ENCODE results near the gene COMMD3. TPM values are rescaled to one million over a fixed set of nuclear protein-coding genes. Genes with fewer than 3 reads are reported as not detected.
A peak's percentile ranks its signal among the peaks of the same experiment; 100 is the strongest.

The COMMD3 gene
- polyA plus RNA-seq, 3 donors = 44.9 to 140 (median 138) TPM

DNA sequence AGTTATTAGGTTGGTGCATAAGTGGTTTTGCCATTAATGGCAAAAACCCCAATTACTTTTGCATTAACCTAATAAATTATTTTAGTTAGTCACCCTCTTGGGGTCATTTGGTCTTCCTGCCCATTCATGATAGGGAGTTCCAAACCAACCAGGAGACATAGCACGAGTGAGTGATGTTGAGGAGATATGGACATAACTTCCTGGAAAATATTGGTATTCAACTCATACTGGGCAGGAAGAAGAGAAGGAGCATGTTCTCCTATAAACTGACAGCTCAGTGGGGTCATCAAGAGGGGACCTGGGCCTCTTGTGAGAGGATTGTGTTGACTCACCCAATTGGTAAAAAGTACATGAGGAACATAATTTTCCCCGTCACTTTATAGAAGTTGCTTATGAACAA, 52.8 kb downstream of the COMMD3 start:
- H3K4me1 ChIP-seq (ENCODE audit: control insufficient read depth in 1 of 2, insufficient read depth in 2 of 2, low read length in 2 of 2) = peaks cover 14 to 19% of the 10 kb centered on the region in 2 donors
- no peaks in the 10 kb centered on the region for H4K20me1 ChIP-seq (ENCODE audit: insufficient read depth, low read length)
- no peak overlapping the region for H2AFZ ChIP-seq (ENCODE audit: insufficient read depth, low read depth, low read length, poor library complexity, severe bottlenecking)
- no CpG with 5 or more reads among the region's 2 CpGs for WGBS (ENCODE audit: insufficient coverage)
- Mint-ChIP-seq H3K4me3 (no peak overlapping the region), H3K4me1 (peaks cover 23% of the 10 kb centered on the region), H3K9me3 (peaks cover 0 to 2% (median 0%) of the 10 kb centered on the region in 7 donors), H3K27ac (peak overlapping the region; percentile 54 to 92 (median 89)), H3K36me3 (no peaks in the 10 kb centered on the region), H3K27me3 (ENCODE audit: low read depth in 3 of 3) (peaks cover 0 to 2% (median 0%) of the 10 kb centered on the region in 3 donors)
- no peaks in the 10 kb centered on the region for H3K9me3 ChIP-seq (replicated peaks in 1 of 2; ENCODE audit: control insufficient read depth in 1 of 2, insufficient read depth in 1 of 2, low read length in 2 of 2)
- H3K9ac ChIP-seq (ENCODE audit: insufficient read depth, low read length, poor library complexity, severe bottlenecking) = peak overlapping the region; percentile 2
- intact Hi-C loops (cut with micrococcal nuclease) = no loop called here
- no peaks in the 10 kb centered on the region for H3K27me3 ChIP-seq (ENCODE audit: control insufficient read depth in 2 of 2, insufficient read depth in 2 of 2, low read length in 2 of 2)
- H3K4me2 ChIP-seq (replicated peaks; ENCODE audit: extremely low read depth, low read length, poor library complexity, severe bottlenecking) = no peak overlapping the region
- TF ChIP-seq, protein P1, sequence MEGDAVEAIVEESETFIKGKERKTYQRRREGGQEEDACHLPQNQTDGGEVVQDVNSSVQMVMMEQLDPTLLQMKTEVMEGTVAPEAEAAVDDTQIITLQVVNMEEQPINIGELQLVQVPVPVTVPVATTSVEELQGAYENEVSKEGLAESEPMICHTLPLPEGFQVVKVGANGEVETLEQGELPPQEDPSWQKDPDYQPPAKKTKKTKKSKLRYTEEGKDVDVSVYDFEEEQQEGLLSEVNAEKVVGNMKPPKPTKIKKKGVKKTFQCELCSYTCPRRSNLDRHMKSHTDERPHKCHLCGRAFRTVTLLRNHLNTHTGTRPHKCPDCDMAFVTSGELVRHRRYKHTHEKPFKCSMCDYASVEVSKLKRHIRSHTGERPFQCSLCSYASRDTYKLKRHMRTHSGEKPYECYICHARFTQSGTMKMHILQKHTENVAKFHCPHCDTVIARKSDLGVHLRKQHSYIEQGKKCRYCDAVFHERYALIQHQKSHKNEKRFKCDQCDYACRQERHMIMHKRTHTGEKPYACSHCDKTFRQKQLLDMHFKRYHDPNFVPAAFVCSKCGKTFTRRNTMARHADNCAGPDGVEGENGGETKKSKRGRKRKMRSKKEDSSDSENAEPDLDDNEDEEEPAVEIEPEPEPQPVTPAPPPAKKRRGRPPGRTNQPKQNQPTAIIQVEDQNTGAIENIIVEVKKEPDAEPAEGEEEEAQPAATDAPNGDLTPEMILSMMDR (IDR thresholded peaks at IDR 0.05) = no peak
- H3K4me3 ChIP-seq (replicated peaks in 1 of 3; ENCODE audit: low read depth in 2 of 3, low read length in 3 of 3) = no peak overlapping the region
- peak overlapping the region in 1 of 2 donors; percentile 71 for H3K27ac ChIP-seq (ENCODE audit: low read depth in 1 of 2, low read length in 2 of 2)
- H3K79me2 ChIP-seq (ENCODE audit: insufficient read depth, low read length) = no peaks in the 10 kb centered on the region
- no peaks in the 10 kb centered on the region for H3K36me3 ChIP-seq (replicated peaks in 1 of 2; ENCODE audit: control insufficient read depth in 1 of 2, insufficient read depth in 2 of 2, low read length in 2 of 2)
- DNase-seq = peak; percentile 38 to 73 (median 38)

DNA sequence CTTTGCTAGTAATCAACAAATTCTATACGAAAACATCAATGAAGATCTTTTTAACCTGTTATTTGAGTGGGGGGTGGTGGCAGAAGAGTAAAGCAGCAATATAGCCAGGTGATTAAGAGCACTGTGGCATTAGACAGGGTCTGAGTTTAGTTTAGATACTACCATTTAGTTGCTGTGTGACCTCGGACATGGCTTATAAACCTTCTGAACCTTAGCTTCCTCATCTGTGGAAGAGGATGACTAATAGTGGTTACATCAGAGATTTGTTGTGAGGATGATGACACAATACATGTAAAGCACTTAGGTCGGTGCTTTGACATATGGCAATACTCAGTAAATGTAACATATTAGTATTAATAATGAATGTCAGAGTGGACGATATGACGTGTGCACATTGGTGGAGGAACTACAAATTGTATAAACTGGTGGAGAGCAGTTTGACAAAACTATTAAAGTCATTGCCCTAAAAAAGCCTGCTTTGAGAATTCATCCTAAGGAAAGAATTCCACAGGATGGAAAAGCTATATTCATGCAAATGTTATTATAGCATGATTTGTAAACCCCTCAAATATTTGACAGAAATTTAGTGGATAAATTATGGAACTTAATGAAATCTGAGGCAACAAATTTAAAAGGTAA, 53.4 kb downstream of the COMMD3 start:
- peak; percentile 88 to 97 (median 96) for DNase-seq
- intact Hi-C loops (cut with micrococcal nuclease) = loop anchor here (10.0 kb wide), 1 partner anchor 65 kb away; no protein-coding TSS in a partner anchor
- peaks cover 0 to 2% (median 0%) of the 10 kb centered on the region in 3 donors for H3K27me3 Mint-ChIP-seq (ENCODE audit: low read depth in 3 of 3)
- Histone ChIP-seq H2AFZ (ENCODE audit: insufficient read depth, low read depth, low read length, poor library complexity, severe bottlenecking) (no peak overlapping the region), H3K9me3 (replicated peaks in 1 of 2; ENCODE audit: control insufficient read depth in 1 of 2, insufficient read depth in 1 of 2, low read length in 2 of 2) (no peaks in the 10 kb centered on the region), H3K4me3 (replicated peaks in 1 of 3; ENCODE audit: low read depth in 2 of 3, low read length in 3 of 3) (no peak overlapping the region), H3K4me1 (ENCODE audit: control insufficient read depth in 1 of 2, insufficient read depth in 2 of 2, low read length in 2 of 2) (peaks cover 14 to 19% of the 10 kb centered on the region in 2 donors), H3K36me3 (replicated peaks in 1 of 2; ENCODE audit: control insufficient read depth in 1 of 2, insufficient read depth in 2 of 2, low read length in 2 of 2) (no peaks in the 10 kb centered on the region), H3K9ac (ENCODE audit: insufficient read depth, low read length, poor library complexity, severe bottlenecking) (peak overlapping the region; percentile 2), H4K20me1 (ENCODE audit: insufficient read depth, low read length) (no peaks in the 10 kb centered on the region), H3K79me2 (ENCODE audit: insufficient read depth, low read length) (no peaks in the 10 kb centered on the region), H3K4me2 (replicated peaks; ENCODE audit: extremely low read depth, low read length, poor library complexity, severe bottlenecking) (no peak overlapping the region), H3K27ac (ENCODE audit: low read depth in 1 of 2, low read length in 2 of 2) (peak overlapping the region in 1 of 2 donors; percentile 71), H3K27me3 (ENCODE audit: control insufficient read depth in 2 of 2, insufficient read depth in 2 of 2, low read length in 2 of 2) (no peaks in the 10 kb centered on the region)
- H3K36me3 Mint-ChIP-seq = no peaks in the 10 kb centered on the region
- WGBS (ENCODE audit: insufficient coverage) = 0% methylated on average over 1 of the region's 5 CpGs
- H3K27ac Mint-ChIP-seq = peak overlapping the region; percentile 54 to 92 (median 89)
- peaks cover 23% of the 10 kb centered on the region for H3K4me1 Mint-ChIP-seq
- H3K4me3 Mint-ChIP-seq = no peak overlapping the region
- H3K9me3 Mint-ChIP-seq = peaks cover 0 to 2% (median 0%) of the 10 kb centered on the region in 7 donors
- TF ChIP-seq, protein P1 (IDR thresholded peaks at IDR 0.05) = no peak

Small RNA genes lying within 50 kb of the gene (small RNA-seq; reads per million reads assigned to genes)
- gene AL158211.3 (ENCODE audit: insufficient read length, low read depth) = not detected

Other genes starting within 250 kb of the COMMD3 start
- not detected for gene EBLN1, start 98.4 kb upstream of the COMMD3 start, polyA plus RNA-seq
- 10 to 100 TPM in 2 of 3 donors, 1 to 10 TPM in 1; 7.5 to 11.9 (median 11.0) TPM for gene BMI1, start 4.7 kb downstream of the COMMD3 start, polyA plus RNA-seq
- under 1 TPM in 2 of 3 donors, not detected in 1; 0.11 to 0.13 TPM for gene SPAG6, start 29.1 kb downstream of the COMMD3 start, polyA plus RNA-seq